H1 (cell line): ENCODE results near the gene CELF1. TPM values are rescaled to one million over a fixed set of nuclear protein-coding genes. Genes with fewer than 3 reads are reported as not detected.

Source experiments
- CTCF ChIP-seq, 3 experiments: IDR thresholded peaks; 1 replicate in 2 of 3; 2 replicates in 1 of 3; pipeline versions ENCODE4 v1.5.1 to v1.6.1; 2011; ENCODE audit warnings: low read length in 3 of 3, mild to moderate bottlenecking in 3 of 3, inconsistent platforms in 2 of 3, low read depth in 1 of 3, moderate library complexity in 1 of 3; ENCODE audit not compliant: insufficient read depth in 1 of 3; ENCODE audit errors: control extremely low read depth in 1 of 3
- SIRT6 ChIP-seq: IDR thresholded peaks from one replicate; pipeline ENCODE4 v1.7.1; 2012; ENCODE audit warnings: low read length, inconsistent platforms
- polyA plus RNA-seq, 7 experiments: library from polyadenylated mRNA; depleted of rRNA in 3 of 7; stranded (reverse) in 5 of 7; unstranded in 2 of 7; fragments of >200 nt in 5 of 7; fragments of 200-250 nt in 2 of 7; gene quantifications; 1 replicate in 5 of 7; 2 replicates in 1 of 7; 4 replicates in 1 of 7; pipeline versions ENCODE4 v1.2.1 to v1.2.3, GENCODE V29; 2011 to 2013; ENCODE audit warnings: missing spikeins in 2 of 7, mixed read lengths in 2 of 7
- total RNA-seq: library from RNA; stranded (reverse); fragmentation: NEBNext Ultra II Directional; extraction: Animal tissue kit (Norgen Biotek cat#: 25700); gene quantifications from 2 replicates; pipeline ENCODE4 v1.2.1, GENCODE V29; 2021

Gene CELF1
- total and polyA plus RNA-seq, 2 of the 8 experiments (the other 6 are each of a cell fraction or from before 2014, with no cell fraction given) = 131 to 197 TPM

GRCh38 chr11:47510209-47510608, 42.7 kb downstream of the CELF1 start (continued):
- TF ChIP-seq CTCF (IDR thresholded peaks at IDR 0.05; ENCODE audit: control extremely low read depth in 1 of 3, insufficient read depth in 1 of 3, low read depth in 1 of 3, low read length in 3 of 3) (no peak), SIRT6 (no peak)
